ENCODE results near the gene DGCR6L. TPM values are rescaled to one million over a fixed set of nuclear protein-coding genes. Genes with fewer than 3 reads are reported as not detected.
"Not testable (repeated sequence)": the region's sequence is repeated elsewhere in the genome, so short reads cannot be mapped to it uniquely, and the experiment has no call there.

The DGCR6L gene
- total RNA-seq, 1 experiment from 2014 or later = 59.8 TPM

DNA sequence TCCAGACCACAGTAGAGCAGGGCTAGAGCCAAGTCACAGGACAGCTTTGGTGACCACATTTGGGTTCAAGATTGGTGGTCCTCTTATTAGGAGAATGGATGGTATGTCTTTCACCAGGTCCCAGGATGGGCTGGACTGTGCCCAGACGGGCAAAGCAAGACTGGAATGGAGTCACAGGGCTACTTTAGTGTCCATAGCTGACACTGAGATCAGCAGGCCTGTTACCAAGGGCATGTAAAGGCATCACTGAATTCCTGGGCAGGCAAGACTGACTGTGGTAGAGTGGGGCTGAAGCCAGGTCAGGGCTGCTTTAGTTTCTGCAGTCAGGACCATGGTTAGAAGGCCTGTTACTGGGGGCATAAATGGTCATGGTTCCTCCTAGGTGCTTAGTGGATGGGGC lies 6.1 kb upstream of the DGCR6L start:
- DNase-seq (ENCODE audit: low read depth) = not testable (repeated sequence)

GRCh38 chr22:20324139-20324516 lies 4.3 kb upstream of the DGCR6L start:
- no peak for DNase-seq (ENCODE audit: low read depth)

DNA sequence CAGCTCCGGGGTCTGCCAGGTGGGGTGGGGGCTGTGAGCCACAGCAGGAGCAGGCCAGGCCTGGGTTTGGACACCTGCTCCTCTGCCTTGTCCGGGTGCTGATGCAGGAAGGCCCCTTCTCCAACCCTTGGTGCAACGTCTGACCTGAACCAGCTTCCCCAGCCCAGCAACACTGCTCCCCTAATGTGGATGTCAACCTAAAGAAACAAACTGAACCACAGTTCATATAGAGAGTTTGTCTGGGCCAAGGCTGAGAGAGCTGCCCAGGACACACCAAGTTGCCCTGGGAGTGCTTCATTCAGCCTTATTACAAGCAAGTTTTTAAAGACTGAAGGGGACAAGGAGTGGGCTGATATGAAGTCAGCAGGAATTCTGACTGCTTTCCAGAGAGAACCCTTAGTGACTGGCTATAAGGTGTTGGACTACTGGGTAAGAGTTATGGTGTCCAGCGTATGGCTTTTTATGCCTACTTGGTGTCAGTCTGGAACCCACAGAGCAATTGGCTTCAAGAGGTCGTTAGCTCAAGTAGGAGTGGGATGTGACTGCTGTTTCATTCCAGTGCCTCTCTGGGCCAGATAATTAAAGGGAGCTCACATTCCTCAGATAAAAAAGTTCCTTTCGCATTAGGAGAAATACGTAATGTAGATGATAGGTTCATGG lies 1.8 kb upstream of the DGCR6L start:
- not testable (repeated sequence) for DNase-seq (ENCODE audit: low read depth)

DNA sequence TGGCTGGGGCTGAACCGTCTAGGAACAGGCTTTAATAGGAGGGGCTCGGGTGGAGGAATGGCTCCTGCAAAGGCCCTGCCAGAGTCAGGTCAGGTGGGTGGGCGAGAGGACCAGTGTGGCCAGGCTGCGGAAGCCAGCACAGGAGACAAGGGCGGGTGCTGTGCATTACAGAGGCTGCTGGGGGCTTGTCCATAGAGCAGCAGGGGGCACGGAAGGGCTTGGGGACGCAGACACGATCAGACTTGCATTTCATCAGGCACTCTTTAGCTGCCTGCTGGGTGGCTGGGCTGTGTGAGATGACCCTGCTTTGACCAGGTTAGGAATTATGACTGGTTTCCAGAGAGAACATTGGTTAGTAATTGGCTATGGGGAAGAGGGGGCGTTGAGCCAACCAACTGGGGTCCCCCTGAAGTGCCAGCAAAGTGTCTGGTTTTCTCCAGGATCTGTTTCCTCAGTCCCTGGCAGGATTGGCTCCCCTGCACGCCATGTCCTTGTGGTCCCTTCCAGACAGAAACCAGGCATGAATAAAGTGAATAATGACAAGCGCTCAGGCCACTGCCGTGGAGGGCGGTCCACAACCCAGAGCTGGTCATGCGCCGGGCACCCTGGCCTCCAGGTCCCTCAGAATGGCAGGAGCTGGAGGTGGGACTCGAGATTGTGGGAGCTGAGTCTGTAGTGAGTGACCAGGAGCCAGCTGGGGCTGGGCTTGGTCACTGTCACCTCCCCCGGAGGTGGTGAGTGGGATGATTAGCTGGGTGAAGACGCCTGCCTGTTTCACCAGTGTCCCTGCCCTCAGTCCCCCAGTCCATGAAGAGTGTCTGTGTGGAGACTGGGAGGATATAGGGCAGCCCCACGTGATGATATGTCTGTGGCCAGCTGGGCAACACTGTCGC lies 1.0 kb upstream of the DGCR6L start:
- DNase-seq (ENCODE audit: low read depth) = not testable (repeated sequence)

- DNase-seq (ENCODE audit: low read depth) = no peak
Observed at GRCh38 chr22:20319041-20319744, 667 bp downstream of the DGCR6L start.

DNA sequence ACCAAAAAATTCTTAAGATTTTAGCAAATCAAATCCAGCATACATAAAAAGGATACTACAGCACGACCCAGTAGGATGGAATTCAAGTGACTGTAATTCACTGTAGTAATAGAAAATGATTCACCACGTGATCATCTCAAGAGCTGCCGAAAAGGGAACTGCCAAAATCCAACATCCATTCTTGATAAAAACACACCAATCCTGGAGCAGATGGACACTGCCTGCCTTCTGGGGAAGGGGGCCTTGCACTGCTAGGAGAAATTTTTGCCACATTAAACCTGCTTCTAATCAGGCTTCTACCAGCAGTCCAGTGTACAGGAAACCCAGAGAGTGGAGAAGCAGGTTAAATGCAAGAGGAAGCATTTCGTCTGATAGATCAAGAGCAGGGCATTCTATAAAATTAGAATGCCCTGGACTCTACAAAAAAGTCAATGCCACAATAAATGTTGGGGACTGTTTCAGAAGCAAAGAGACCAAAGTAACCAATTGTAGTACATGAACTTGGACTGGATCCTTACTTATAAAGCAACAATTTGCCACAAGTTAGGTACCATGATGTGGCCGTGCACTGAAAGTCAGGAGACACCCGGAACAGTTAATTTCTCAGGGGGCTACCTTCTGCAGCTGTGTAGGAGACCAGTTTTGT lies 1.7 kb downstream of the DGCR6L start:
- not testable (repeated sequence) for DNase-seq (ENCODE audit: low read depth)

DNA sequence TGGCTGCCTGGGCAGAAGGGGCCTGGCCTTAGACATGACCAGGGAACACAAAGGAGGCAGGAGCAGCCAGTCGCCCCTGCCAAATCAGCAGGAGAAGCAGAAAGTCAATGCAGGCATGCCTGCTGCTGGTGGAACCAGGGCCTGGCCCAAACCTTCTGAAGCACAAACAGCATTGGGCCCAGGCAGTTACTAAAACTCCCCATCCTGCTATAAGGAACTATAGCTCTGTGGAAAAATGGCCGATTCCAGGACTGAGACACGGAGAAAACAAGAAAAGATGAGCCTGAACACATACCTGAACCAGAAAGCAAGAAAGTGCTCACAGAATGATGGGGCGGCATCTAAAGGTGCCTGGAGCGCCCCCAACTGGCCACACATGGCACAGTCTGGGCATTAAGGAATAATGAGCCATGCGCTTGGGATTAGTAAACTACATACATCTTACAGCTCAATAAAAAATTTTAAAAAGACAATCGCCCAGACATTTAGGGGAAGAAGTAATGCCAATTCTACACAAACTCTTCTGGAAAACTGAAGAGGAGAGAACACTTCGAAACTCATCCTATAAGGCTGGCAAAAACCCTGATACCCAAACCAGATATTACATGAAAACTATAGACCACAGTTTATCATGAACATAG lies 2.3 kb downstream of the DGCR6L start:
- not testable (repeated sequence) for DNase-seq (ENCODE audit: low read depth)

- DNase-seq (ENCODE audit: low read depth) = no peak
Observed at GRCh38 chr22:20316844-20317401, 2.9 kb downstream of the DGCR6L start.

GRCh38 chr22:20316217-20316843 lies 3.5 kb downstream of the DGCR6L start:
- no peak for DNase-seq (ENCODE audit: low read depth)

GRCh38 chr22:20315337-20316216 lies 4.3 kb downstream of the DGCR6L start:
- DNase-seq (ENCODE audit: low read depth) = no peak

GRCh38 chr22:20314741-20315336 lies 5.0 kb downstream of the DGCR6L start:
- DNase-seq (ENCODE audit: low read depth) = not testable (repeated sequence)

GRCh38 chr22:20314206-20314605 lies 5.7 kb downstream of the DGCR6L start:
- DNase-seq (ENCODE audit: low read depth) = not testable (repeated sequence)

DNA sequence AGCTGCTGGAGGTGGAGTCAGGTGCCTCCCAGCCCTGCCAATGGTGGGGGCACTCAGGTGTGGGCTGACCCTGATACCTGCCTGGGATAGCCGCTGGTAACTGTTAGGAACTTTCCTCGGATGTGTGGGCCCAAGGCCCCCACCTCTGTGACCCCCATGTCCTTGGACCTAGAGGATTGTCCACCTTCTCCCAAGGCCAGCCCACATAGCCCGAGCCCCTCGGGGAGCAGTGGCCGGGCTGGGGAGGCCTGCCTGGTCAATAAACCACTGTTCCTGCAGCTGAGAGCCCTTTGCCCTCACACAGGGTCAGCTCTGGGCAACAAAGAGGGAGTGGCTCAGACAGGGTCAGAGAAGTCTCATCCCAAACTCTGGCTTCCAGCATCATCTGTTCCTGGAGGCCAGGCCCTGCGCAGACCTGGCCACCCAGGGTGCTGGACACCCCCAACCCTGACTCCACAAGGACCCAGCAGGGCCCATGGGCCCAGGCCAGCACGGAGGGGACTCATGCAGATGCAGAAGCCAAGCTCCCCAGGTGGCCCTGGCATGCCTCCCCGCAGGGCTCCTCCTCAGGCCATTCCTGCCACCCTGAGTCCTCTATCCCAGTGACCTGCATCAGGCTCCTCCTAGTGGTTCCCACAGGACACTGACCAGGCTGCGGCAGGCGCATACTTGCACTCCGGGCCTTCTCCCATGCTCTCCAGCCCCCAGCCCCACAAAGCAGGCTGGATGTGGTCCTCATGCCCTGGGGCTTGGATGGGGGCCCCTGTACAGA lies 6.4 kb downstream of the DGCR6L start:
- not testable (repeated sequence) for DNase-seq (ENCODE audit: low read depth)

DNA sequence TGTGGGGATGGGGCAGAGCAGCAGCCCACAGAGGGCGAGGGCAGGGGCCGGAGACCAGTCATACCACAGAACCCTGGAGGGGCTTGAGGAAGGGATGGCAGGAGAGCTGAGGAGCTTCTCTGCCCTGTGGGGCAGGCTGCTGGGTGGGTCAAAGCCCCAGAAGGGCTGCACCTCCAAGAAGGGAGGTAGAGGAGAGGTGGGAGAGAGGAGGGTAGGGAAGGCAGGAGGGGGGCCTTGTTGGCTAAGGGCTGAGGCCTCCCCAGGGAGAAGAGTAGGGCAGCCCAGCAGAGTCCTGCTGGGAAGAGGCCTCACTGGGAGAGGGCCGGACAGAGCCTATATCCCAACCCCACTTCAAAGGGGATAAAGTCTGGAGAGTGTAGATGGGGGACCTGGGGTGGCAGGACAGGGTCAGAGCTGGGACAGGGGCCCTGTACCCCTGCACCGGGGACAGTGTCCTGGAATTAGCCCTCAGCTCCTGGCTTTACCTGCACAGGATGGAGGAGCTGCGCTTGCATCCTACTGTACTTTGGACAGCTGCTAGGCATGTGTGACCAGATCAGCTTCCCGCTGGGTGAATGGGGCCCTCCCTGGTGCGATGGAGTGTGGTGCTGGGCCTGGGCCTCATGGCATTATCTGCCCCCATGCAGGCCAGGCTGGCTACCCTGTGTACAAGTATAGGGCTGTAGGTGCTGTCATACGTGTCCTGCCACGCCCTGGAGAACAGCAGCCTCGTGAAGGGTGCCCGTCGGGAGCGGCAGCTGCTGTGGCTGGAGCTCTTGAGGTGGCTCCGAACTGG lies 7.3 kb downstream of the DGCR6L start:
- DNase-seq (ENCODE audit: low read depth) = no peak

GRCh38 chr22:20311249-20312062 lies 8.4 kb downstream of the DGCR6L start:
- not testable (repeated sequence) for DNase-seq (ENCODE audit: low read depth)

- DNase-seq (ENCODE audit: low read depth) = not testable (repeated sequence)
Observed at GRCh38 chr22:20310773-20311172, 9.1 kb downstream of the DGCR6L start.

- not testable (repeated sequence) for DNase-seq (ENCODE audit: low read depth)
Observed at GRCh38 chr22:20310180-20310579, 9.7 kb downstream of the DGCR6L start.
